Parathyroid adenoma (tissue), 2 donors: ENCODE results near the gene ZC3H12C.

Source experiments
- H2AFZ ChIP-seq: fragments of 300-600 bp; sonication (generic); one replicate; pipeline ENCODE4 v1.7.0; 2017; ENCODE audit warnings: antibody characterized with exemption, mild to moderate bottlenecking
- H3K27ac ChIP-seq: fragments of 300-600 bp; sonication (generic); one replicate; pipeline ENCODE4 v1.7.0; 2017
- H3K27me3 ChIP-seq: fragments of 300-600 bp; sonication (generic); one replicate; pipeline ENCODE4 v1.7.0; 2017; ENCODE audit warnings: low read length; ENCODE audit not compliant: control insufficient read depth, insufficient read depth
- H3K36me3 ChIP-seq: fragments of 300-600 bp; sonication (generic); one replicate; pipeline ENCODE4 v1.7.0; 2017; ENCODE audit warnings: low read length; ENCODE audit not compliant: control insufficient read depth, insufficient read depth
- H3K4me1 ChIP-seq: fragments of 300-600 bp; sonication (generic); one replicate; pipeline ENCODE4 v1.7.0; 2017; ENCODE audit warnings: control low read depth
- H3K4me2 ChIP-seq: fragments of 300-600 bp; sonication (generic); one replicate; pipeline ENCODE4 v1.7.0; 2017; ENCODE audit warnings: low read length
- H3K4me3 ChIP-seq: fragments of 300-600 bp; sonication (generic); one replicate; pipeline ENCODE4 v1.7.0; 2017; ENCODE audit warnings: low read depth, low read length
- H3K79me2 ChIP-seq: fragments of 300-600 bp; sonication (generic); one replicate; pipeline ENCODE4 v1.7.0; 2017; ENCODE audit warnings: control low read depth
- H3K9ac ChIP-seq: fragments of 300-600 bp; sonication (generic); one replicate; pipeline ENCODE4 v1.7.0; 2017; ENCODE audit warnings: mild to moderate bottlenecking
- H3K9me3 ChIP-seq: fragments of 300-600 bp; sonication (generic); one replicate; pipeline ENCODE4 v1.7.0; 2017; ENCODE audit warnings: low read length; ENCODE audit not compliant: control insufficient read depth
- CTCF ChIP-seq: fragments of 300-600 bp; sonication (generic); IDR thresholded peaks from one replicate; pipeline ENCODE4 v1.7.0; 2017; ENCODE audit warnings: antibody characterized with exemption, mild to moderate bottlenecking
- donor health status: primary hyperparathyroidism.

ZC3H12C gene

GRCh38 chr11:110076371-110076965, 16.7 kb upstream of the ZC3H12C start:
- no peaks in the 10 kb centered on the region for H3K9me3 ChIP-seq
- no peak overlapping the region for H3K4me2 ChIP-seq
- H3K9ac ChIP-seq, result no peak overlapping the region
- H3K79me2 ChIP-seq, result no peaks in the 10 kb centered on the region
- no peak overlapping the region for H3K4me3 ChIP-seq
- H3K27me3 ChIP-seq, result no peaks in the 10 kb centered on the region
- H2AFZ ChIP-seq, result no peak overlapping the region
- no peak overlapping the region for H3K27ac ChIP-seq
- no peak for TF ChIP-seq CTCF
- H3K4me1 ChIP-seq, result no peaks in the 10 kb centered on the region
- no peaks in the 10 kb centered on the region for H3K36me3 ChIP-seq

GRCh38 chr11:110077346-110077745, 15.8 kb upstream of the ZC3H12C start:
- Histone ChIP-seq H3K4me1 (no peaks in the 10 kb centered on the region), H3K27me3 (no peaks in the 10 kb centered on the region), H2AFZ (no peak overlapping the region), H3K9me3 (no peaks in the 10 kb centered on the region), H3K4me2 (no peak overlapping the region), H3K36me3 (no peaks in the 10 kb centered on the region), H3K27ac (no peak overlapping the region), H3K9ac (no peak overlapping the region), H3K4me3 (no peak overlapping the region), H3K79me2 (no peaks in the 10 kb centered on the region)
- TF ChIP-seq CTCF, result no peak

GRCh38 chr11:110077831-110078325, 15.3 kb upstream of the ZC3H12C start:
- Histone ChIP-seq H3K4me2 (no peak overlapping the region), H3K27me3 (no peaks in the 10 kb centered on the region), H3K79me2 (no peaks in the 10 kb centered on the region), H3K4me1 (no peaks in the 10 kb centered on the region), H3K36me3 (no peaks in the 10 kb centered on the region), H3K4me3 (no peak overlapping the region), H2AFZ (no peak overlapping the region), H3K9me3 (no peaks in the 10 kb centered on the region), H3K27ac (no peak overlapping the region), H3K9ac (no peak overlapping the region)
- no peak for TF ChIP-seq CTCF

GRCh38 chr11:110078923-110079544, 14.2 kb upstream of the ZC3H12C start:
- Histone ChIP-seq H3K36me3 (no peaks in the 10 kb centered on the region), H3K27ac (no peak overlapping the region), H3K27me3 (no peaks in the 10 kb centered on the region), H3K4me3 (no peak overlapping the region), H2AFZ (no peak overlapping the region), H3K9me3 (no peaks in the 10 kb centered on the region), H3K4me1 (no peaks in the 10 kb centered on the region), H3K79me2 (no peaks in the 10 kb centered on the region), H3K9ac (no peak overlapping the region), H3K4me2 (no peak overlapping the region)
- TF ChIP-seq CTCF, result no peak

GRCh38 chr11:110079726-110080125, 13.5 kb upstream of the ZC3H12C start:
- Histone ChIP-seq H3K9me3 (no peaks in the 10 kb centered on the region), H3K4me1 (no peaks in the 10 kb centered on the region), H3K79me2 (no peaks in the 10 kb centered on the region), H3K27ac (no peak overlapping the region), H3K9ac (no peak overlapping the region), H2AFZ (no peak overlapping the region), H3K4me2 (no peak overlapping the region), H3K27me3 (no peaks in the 10 kb centered on the region), H3K36me3 (no peaks in the 10 kb centered on the region), H3K4me3 (no peak overlapping the region)
- no peak for TF ChIP-seq CTCF
